ENCODE measurements around the gene ZC3H4.
"Not testable (repeated sequence)": the region's sequence is repeated elsewhere in the genome, so short reads cannot be mapped to it uniquely, and the experiment has no call there.

Gene ZC3H4

DNA sequence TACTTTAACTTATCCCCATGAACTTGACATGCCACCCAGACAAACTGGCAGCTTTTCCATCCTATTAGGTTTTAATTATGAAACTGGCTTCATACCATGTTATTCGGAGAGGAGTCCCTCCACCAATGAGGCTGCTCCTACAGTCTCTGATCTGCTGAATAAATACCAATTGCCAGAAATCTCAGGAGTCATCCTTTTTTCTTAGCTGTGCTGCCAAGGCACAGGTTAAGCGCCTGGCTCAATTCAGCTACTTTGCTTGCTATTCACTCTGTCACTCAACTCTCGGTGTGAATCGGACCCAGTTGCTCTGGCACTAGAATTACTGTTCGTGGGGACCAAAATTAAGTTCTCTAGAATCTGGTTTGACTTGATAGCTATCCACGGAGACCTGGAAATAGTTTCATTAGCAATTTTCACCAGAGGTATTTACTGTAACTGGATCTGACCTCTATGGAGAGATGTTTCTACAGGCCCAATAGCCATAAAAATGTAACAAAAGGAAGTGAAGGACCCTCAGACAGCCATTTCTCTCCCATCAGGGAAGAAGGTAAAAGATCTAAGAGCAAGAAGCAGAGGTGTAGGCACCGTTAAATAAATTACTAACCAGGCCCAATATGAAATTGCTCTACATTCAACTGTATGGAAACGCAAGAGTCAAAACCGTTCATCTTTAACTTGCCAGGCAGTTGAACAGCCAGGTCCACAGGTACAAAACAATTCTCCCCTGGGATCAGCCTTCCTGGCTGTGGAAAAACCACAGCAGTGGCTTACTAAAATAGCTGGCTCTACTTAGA is 5.4 kb downstream of the ZC3H4 start:
- DNase-seq (ENCODE audit: low read depth in 2 of 2): no peak

DNA sequence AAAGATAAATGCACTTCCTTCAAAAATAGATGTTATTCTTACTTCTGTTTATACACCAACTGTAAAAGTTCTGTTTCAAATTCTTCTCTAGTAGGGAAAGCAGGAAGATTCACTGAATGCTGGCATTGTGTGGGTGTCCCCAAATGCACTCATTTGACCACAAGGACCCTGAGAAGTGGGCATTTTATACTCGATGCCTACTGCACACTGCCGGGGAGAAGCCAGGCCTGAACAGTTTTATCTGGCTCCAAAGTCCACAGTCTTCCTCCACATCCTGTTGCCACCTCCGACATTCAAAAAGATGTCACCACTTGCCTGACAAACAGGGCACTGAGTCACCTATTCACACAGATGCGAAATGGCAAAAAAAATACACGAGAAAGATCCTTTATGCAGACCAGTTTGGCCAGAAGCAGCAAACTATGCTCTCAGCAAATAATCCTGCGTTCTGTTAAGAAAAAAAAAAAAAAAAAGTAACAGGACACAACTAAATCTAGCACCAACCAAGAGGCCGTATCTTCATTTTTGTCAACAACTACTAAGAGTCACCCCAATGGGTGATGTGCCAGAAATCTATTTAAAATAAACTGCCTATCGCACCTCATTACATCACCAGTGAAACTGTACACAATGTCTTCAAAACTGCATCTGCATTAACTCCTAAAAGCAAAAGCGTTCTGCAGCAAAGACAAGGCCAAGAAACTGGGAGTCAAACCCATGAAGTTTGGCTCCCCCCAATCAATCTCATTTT is 6.2 kb downstream of the ZC3H4 start:
- no peak for DNase-seq (ENCODE audit: low read depth in 2 of 2)

DNA sequence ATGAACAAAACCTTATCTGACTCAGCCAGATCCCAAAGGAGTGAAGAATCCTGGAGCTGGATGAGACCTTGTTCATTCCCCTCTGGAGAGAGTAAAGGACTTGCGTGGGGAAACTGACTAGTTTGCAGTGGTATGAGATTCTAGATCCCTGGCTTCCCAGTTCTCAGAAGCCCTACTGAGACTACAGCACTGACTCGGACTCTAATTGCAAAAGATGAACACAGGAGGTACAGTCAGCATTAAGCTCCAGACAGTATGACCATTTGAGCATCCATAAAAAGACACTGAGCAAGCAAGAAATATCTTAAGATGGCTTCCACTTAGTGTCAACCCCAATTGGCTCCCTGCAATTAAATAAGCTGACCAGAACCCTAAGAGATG is 6.8 kb downstream of the ZC3H4 start:
- DNase-seq (ENCODE audit: low read depth in 2 of 2): no peak

DNA sequence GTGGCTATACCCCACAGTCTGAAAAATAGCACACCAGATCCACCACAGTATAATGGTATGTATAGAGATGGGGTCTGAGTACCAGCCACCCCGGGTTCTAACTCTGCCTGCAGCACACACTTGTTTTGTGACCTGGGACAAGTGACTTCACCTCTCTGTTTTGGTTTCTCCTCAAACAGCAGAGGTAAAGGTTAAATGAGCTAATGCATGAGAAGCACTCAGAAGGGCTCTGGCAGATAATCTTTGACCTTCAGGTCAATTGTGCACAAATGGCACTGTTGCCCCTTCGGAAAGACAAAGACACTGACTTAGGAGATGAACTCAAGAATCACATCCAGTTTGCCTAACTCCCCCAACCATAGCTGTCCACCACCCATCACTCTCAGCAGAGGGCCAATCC is 7.7 kb downstream of the ZC3H4 start:
- no peak for DNase-seq (ENCODE audit: low read depth in 2 of 2)

DNA sequence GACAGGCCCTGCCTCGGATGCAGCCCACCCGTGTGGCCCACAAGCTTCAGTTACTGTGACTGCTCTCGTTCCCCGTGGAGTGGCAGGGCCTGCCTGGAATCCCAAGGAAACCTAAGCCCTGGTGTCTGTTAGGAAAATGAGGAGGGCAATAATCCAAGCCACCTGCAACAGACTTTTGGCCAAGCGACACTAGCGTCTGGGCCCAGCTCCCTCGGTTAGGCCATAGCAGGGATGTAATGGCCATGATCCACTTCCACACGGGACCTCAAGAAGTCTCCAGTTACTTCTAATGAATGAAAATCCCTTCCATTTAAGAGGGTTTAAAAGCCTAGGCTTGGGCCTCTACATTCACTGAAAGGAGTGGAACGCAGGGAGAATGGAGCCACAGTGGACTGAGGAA is 8.9 kb downstream of the ZC3H4 start:
- no peak for DNase-seq (ENCODE audit: low read depth in 2 of 2)

DNA sequence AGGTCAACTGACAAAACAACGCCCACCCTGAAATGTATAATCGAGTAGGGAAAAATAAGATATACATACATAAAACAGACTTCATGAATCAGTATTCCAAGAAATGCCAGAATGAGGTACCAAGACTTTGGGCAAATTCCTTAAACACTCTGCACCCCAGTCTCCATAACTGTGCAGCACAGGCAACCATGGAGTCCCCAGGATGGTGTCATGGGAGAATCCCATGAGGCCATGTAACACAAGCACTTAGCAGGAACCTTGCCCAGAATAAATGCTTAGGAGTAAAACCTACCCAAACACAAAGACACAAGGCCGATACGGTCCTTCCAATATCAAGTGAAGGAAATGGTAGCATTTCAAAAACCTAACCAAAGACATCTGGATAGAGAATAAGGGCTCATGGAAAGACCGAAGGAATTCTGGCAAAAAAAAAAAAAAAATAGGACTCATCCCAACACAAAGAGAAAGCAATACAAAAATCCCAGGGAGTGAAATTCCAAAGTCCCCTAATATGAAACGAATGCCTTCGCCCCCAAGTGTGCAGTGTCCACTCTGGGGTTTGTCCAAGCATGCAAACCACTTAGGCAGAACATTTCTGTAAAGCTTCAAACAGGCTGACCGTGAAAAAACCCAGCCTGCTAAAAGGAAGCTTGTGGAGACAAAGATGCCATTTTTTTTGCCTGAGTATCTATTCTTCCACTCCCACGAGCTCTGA is 11.1 kb downstream of the ZC3H4 start:
- DNase-seq (ENCODE audit: low read depth in 2 of 2): no peak

DNA sequence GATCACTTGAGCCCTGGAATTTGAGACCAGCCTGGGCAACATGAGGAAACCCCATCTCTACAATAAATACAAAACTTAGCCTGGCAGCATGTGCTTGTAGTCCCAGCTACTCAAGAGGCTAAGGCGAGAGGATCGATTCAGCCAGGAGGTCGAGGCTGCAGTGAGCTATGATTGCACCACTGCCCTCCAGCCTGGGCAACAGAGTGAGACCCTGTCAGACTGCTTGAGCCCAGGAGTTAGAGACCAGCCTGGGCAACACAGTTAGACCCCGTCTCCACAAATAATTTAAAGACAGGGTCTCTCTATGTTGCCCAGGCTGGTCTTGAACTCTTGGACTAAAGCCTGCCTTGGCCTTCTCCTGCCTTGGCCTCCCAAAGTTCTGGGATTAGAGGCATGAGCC is 12.5 kb downstream of the ZC3H4 start:
- DNase-seq (ENCODE audit: low read depth in 2 of 2): not testable (repeated sequence)

DNA sequence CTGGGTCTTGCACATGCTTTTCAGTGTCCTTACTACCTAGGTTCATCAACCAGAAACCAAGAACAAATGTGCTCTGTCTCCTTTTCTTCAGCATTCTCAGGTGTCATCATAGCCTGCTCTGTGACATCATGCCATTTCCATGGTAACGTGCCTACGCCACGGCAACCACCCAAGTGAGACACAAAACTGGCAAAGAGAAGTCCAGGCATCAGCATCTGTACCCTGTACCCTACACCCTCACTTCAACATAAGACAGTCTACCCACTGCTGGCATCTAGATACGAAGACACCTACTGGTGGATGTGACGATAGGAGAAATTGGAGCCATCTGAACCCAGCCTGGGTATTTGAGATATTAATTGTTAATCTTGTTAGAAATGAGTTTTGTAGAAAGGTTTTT is 13.3 kb downstream of the ZC3H4 start:
- no peak for DNase-seq (ENCODE audit: low read depth in 2 of 2)

DNA sequence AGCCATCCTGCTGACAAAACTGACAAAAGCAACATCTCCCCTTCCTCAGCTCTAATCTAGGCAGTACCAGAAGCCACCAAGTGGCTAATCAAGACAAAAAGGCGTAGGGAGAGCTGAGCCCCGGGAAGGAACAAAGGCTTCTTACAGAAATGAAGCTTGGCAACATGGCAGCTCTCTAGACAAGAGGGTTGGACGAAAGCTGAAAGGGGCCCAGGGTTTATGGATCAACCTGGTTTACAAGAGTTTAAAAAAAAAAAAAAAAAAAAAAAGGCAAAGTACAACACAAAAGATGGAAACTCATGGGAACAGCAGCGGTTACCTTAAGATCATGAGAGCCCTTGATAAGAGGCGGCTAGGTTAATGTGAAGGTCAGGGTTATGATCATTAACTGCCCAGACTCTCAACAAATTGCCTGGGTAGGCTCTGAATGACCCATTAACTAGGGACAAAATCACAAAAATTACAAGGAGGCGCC is 14.0 kb downstream of the ZC3H4 start:
- no peak for DNase-seq (ENCODE audit: low read depth in 2 of 2)

DNA sequence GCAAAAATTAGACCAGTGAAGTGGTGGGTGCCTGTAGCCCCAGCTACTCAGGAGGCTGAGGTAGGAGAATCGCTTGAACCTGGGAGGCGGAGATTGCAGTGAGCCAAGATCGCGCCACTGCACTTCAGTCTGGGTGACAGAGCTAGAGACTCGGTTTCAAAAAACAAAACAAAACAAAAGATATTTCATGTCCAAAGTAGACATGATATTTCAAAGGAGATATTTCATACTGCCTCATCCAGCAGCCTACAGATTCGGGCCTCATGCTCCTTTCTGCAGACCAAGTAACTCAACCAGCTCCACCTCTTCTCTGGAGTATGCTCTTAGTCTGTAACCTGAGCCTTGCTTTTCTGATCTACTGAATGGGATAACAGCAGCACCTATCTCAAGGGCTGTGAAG is 15.0 kb downstream of the ZC3H4 start:
- DNase-seq (ENCODE audit: low read depth in 2 of 2): no peak

DNA sequence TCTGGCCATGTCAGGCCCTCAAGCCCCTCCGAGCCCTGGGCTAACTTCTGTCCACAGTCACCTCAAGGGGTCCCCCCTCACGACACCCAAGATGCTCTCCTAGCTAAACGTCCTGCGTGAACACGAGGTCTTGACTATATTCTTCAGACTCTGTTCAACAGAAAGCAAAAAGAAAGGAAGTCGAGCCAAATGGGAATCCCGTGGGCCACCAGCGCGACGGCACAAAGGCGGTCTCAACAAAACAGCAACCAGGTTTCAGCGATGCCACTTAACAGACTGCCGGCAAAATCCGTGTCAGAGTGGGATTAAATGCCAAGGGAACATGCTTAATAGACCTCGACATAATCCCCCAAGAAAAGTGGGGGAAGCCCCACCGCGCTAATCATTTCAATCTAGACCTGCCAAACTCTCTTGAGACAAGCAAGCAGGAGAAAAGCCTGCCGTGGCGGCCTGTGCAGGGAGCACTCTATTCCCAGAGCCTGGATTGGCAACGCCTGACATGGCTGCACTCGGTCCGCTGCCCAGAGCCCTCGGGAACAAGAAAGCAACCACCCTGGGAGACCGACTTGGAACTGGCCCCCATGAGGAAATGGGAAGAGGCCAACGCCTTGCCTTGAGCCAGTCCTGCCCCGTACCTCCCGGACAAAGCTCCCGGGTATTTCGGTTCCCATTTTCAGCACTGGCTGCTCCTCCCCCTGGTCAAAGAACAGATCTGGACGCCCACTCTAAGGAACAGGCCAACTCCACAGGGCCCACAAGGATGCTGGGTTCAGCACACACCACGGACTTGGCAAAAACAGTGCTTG is 16.0 kb downstream of the ZC3H4 start:
- no peak for DNase-seq (ENCODE audit: low read depth in 2 of 2)

DNA sequence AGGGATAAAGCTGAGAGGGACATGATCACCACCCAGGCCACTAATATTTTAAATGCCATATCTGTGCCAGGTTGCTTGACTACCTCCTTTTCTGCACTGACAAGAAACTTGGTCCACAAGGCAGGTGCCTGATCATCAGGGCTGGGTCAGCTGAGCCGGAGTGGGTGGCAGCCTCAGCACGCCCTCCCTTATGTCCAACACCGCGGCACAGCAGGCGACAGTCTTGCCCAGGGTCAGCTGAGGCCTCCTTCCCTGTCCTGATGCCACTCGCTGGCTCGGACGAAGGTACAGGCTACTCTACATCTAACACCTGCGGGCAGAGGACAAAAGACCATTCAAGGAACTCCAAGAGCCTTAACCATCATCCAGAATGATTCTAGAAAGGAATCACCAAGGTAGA is 16.9 kb downstream of the ZC3H4 start:
- no peak for DNase-seq (ENCODE audit: low read depth in 2 of 2)

DNA sequence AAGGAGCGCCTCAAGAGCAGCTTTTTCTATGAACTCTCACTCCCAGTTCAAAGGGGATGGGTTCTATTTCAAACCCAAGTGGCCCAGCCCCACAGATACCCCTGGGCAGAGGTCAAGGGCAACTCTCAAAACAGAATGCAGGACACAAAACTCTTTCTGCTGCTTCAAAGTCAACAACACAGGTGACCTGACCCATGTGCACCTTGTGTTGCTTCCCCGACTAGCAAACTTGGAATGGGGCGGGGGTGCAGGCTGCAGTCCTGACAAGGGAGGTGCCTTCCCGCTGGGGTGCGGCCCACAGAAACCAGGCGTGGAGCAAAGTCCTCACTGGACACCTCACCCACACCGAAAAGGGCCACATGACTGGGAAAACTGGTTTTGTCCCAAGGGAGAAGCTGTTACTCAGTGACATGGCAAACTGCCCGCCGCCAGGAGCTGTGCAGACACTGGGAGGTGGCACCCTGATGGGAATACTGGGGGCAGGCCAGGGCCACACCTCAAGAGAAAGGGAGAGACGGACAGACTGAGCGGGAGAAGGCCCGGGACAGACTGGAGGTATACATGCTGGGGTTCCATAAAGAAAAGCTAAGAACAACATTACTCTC is 17.4 kb downstream of the ZC3H4 start:
- DNase-seq (ENCODE audit: low read depth in 2 of 2): no peak

DNA sequence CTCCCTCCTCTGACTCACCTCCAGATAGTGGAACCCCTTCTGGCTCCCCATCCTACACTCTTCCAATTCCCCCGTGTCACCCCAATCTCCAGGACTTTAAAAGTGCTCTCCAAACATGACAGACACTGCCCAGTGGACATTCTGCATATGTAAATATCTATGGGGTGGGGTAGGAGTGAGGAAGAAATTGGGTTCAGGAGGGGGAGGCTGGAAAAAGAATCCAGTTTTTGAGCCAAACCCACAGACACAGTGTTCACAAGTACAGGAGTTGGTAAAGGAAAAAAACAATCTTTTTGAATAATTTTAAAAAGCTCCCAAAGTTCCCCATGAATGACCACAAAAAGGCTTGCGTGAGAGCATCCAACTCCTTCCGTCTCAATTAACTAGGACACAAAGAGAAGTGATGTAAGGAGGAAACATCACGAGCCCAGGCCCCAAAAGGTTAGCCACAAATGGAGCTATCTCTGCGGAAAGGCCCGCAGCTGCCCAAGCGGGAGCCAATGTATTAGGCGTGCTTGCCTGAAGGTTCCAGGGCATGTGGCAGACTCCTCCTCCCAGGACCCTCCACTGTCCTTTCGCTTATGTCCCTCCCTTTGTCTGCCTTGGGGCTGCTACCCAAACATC is 18.0 kb downstream of the ZC3H4 start:
- no peak for DNase-seq (ENCODE audit: low read depth in 2 of 2)

DNA sequence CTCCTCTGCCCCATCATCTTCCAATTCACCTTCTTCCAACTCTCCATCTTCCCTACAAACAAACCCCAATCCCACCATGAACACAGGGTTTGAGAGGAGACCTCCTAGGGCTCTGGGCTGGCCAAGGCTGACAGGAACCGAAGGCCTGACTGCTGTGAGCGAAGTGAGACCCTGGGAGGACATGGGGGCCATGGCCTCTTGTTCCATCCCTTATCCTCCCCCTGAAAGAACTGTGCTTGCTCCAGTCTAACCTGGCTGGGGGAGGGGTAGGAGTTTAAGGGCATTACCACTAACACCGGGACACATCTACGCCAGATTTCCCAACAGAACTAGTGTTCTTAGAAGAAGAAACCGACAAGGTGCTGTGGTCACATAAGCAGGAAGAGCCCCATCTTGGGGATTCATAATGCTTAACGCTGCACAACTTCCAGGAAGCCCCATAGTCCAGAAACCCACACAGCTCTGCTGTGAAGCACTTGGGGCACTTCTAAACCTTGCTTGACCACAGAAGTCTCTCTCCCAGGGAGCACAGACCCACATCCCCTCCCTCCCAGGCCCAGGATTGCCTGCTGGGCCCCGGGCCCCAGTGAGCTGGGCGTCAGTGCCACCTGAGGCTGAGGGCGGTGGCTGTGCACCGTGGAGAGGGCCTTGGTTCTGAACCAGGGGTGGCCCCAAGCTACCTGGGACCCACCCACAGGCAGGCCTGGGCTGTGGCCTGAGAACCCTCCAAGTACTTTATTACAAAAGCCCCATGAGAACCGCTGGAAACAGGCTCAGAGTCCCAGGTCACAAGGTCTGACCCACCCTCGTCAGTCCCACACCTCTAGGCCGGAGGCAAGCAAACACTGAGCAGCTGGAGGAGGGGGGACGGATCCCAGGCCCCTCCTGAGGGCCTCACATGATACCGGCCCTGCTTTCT is 18.8 kb downstream of the ZC3H4 start:
- DNase-seq (ENCODE audit: low read depth in 2 of 2): no peak

DNA sequence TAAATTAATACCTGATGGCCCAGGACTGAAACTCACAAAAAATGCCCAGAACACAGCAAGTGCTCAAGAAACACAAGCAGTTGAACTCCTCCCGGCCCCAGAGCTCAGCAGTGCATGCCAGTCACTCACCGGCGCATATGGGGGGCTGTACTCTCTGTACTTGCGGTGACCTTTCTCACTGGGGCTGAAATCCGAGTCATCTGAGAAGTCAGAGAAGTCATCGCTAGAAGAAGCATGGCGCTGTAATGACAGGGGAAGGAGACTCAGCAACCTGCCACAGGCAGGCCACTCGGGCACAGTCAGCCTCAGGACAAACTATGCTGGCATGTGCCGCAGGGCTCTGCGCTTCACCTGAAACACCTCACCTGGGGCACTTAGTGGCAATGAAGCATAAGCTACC is 19.7 kb downstream of the ZC3H4 start:
- DNase-seq (ENCODE audit: low read depth in 2 of 2): no peak

DNA sequence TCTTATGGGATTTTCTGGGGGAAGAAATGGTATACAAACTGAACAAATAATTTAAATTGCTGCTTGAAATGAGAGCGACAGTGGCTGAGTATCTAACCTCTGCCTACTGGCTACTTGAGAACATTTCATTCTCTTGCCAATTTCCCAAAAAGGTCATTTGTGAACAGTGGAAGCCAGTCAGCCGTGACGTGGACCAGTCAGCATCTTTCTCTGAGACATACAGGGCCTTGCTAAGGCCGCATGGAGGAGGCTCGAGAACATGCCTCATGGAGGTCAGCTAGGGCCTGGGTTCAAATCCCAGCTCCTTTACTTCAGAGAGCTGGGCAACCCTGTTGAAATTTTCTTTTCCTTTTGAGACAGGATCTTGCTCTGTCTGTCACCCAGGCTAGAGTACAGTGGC is 20.3 kb downstream of the ZC3H4 start:
- no peak for DNase-seq (ENCODE audit: low read depth in 2 of 2)

DNA sequence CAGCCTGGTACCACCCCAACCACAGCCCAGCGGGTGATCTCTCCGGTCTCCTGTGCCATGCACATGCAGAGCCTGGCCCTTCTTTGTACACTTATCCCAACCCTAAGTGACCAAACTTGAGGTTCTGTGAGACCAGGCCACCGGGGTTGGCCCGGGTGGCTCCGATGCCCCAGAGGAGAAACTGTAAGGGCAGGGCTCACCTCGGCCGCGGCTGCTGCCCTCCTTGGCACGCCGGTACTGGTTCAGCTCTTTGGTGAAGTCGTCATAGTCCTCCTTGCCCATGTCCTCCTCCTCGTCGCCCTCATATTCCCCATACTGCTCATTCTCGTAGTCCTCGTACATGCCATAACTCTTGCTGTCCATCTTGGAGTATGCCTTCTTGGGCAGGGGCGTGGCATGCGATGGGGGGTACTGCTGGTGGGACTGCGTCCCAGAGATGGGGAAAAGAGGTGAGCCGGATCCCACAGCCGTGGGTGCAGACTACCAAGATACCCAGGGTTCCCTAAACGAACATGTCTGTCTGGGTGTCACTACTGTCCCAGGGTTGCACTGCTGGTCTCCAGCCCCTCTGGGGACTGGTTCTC is 23.7 kb downstream of the ZC3H4 start:
- DNase-seq (ENCODE audit: low read depth in 2 of 2): no peak

DNA sequence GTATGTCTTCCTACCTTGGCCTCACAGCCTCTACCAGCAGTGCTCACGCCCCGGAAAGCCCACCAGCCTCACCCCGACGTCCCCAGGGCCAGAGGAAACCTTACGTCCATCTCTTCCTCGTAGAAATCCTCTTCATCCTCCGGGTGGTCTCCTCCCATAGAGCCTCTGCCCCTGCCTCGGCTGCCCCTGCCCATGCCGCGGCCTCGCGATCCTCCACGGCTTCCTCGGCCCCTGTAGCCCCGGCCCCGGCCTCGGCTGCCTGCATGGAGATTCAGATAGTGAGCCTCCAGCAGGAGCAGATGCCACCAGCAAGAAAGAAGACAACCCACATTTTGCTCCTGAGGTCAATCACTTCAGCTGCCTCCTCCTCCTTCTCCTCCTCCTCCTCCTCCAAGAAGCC is 27.3 kb downstream of the ZC3H4 start:
- DNase-seq (ENCODE audit: low read depth in 2 of 2): no peak

Measured in stimulated activated CD8-positive, alpha-beta memory T cell treated with anti-CD3 and anti-CD28 coated beads, Interleukin-2, amount 100 ng/mL, for 1 hour (primary cell).